Measurements from ENCODE around the gene IGFBP4.
A peak's percentile ranks its signal among the peaks of the same experiment; 100 is the strongest.
"Not testable (repeated sequence)": the region's sequence is repeated elsewhere in the genome, so short reads cannot be mapped to it uniquely, and the experiment has no call there.

The IGFBP4 gene

GRCh38 chr17:40443196-40443987 is at the start of gene IGFBP4:
Gene IGFBP4, plus strand, starts transcription at chr17:40443450. Its CDS starts 286 bp downstream, at chr17:40443736.
- no peak for DNase-seq (ENCODE audit: low read depth)

- DNase-seq (ENCODE audit: low read depth), result no peak
Measured at GRCh38 chr17:40399185-40399584, 44.1 kb upstream of the IGFBP4 start.

GRCh38 chr17:40402668-40403067 is 40.6 kb upstream of the IGFBP4 start:
- DNase-seq (ENCODE audit: low read depth), result no peak

- no peak for DNase-seq (ENCODE audit: low read depth)
Measured at GRCh38 chr17:40404003-40404402, 39.2 kb upstream of the IGFBP4 start.

GRCh38 chr17:40407460-40407859 is 35.8 kb upstream of the IGFBP4 start:
- DNase-seq (ENCODE audit: low read depth), result no peak

GRCh38 chr17:40409540-40409939 is 33.7 kb upstream of the IGFBP4 start:
- DNase-seq (ENCODE audit: low read depth), result not testable (repeated sequence)

GRCh38 chr17:40410082-40410481 is 33.2 kb upstream of the IGFBP4 start:
- no peak for DNase-seq (ENCODE audit: low read depth)

- DNase-seq (ENCODE audit: low read depth), result no peak
Measured at GRCh38 chr17:40411821-40412220, 31.4 kb upstream of the IGFBP4 start.

- no peak for DNase-seq (ENCODE audit: low read depth)
Measured at GRCh38 chr17:40412880-40413279, 30.4 kb upstream of the IGFBP4 start.

GRCh38 chr17:40414312-40414711 is 28.9 kb upstream of the IGFBP4 start:
- DNase-seq (ENCODE audit: low read depth), result not testable (repeated sequence)

GRCh38 chr17:40415390-40415789 is 27.9 kb upstream of the IGFBP4 start:
- no peak for DNase-seq (ENCODE audit: low read depth)

- DNase-seq (ENCODE audit: low read depth), result no peak
Measured at GRCh38 chr17:40416671-40417070, 26.6 kb upstream of the IGFBP4 start.

- peak; percentile 7 for DNase-seq (ENCODE audit: low read depth)
Measured at GRCh38 chr17:40417258-40417608, 26.0 kb upstream of the IGFBP4 start.

GRCh38 chr17:40417609-40418427 is 25.4 kb upstream of the IGFBP4 start, which contains the start of gene TOP2A:
Gene TOP2A, minus strand, starts transcription at chr17:40417896. Its CDS starts 105 bp downstream, at chr17:40417791.
- DNase-seq (ENCODE audit: low read depth), result peak; percentile 98

- no peak for DNase-seq (ENCODE audit: low read depth)
Measured at GRCh38 chr17:40418428-40418706, 24.9 kb upstream of the IGFBP4 start.

GRCh38 chr17:40419559-40420331 is 23.5 kb upstream of the IGFBP4 start:
- no peak for DNase-seq (ENCODE audit: low read depth)

- DNase-seq (ENCODE audit: low read depth), result no peak
Measured at GRCh38 chr17:40422990-40423633, 20.1 kb upstream of the IGFBP4 start.

- no peak for DNase-seq (ENCODE audit: low read depth)
Measured at GRCh38 chr17:40425741-40426140, 17.5 kb upstream of the IGFBP4 start.

GRCh38 chr17:40427002-40427491 is 16.2 kb upstream of the IGFBP4 start:
- no peak for DNase-seq (ENCODE audit: low read depth)

- DNase-seq (ENCODE audit: low read depth), result no peak
Measured at GRCh38 chr17:40430272-40431230, 12.7 kb upstream of the IGFBP4 start.

GRCh38 chr17:40431231-40431602 is 12.0 kb upstream of the IGFBP4 start:
- no peak for DNase-seq (ENCODE audit: low read depth)
